Neural progenitor cell (in vitro differentiated cells): ENCODE results near the gene ILF3.

Experiments
- CTCF ChIP-seq: fragments of 200-600 bp; sonication (generic); IDR thresholded peaks from 2 replicates; pipeline ENCODE4 v1.5.1; 2017; ENCODE audit warnings: antibody characterized with exemption, mild to moderate bottlenecking
- EZH2 ChIP-seq: fragments of 200-600 bp; sonication (generic); IDR thresholded peaks from 2 replicates; pipeline ENCODE4 v1.6.1; 2017; ENCODE audit warnings: antibody characterized with exemption, mild to moderate bottlenecking, moderate library complexity

- TF ChIP-seq CTCF (no peak), EZH2 (no peak)
Measured at GRCh38 chr19:10667867-10668266, 13.7 kb downstream of the ILF3 start.
